ENCODE data around the gene BEAN1. TPM values are rescaled to one million over a fixed set of nuclear protein-coding genes. Genes with fewer than 3 reads are reported as not detected.

The BEAN1 gene
- total and polyA plus RNA-seq, 12 donors = 0.11 to 0.54 (median 0.18) TPM; not detected in 2

DNA sequence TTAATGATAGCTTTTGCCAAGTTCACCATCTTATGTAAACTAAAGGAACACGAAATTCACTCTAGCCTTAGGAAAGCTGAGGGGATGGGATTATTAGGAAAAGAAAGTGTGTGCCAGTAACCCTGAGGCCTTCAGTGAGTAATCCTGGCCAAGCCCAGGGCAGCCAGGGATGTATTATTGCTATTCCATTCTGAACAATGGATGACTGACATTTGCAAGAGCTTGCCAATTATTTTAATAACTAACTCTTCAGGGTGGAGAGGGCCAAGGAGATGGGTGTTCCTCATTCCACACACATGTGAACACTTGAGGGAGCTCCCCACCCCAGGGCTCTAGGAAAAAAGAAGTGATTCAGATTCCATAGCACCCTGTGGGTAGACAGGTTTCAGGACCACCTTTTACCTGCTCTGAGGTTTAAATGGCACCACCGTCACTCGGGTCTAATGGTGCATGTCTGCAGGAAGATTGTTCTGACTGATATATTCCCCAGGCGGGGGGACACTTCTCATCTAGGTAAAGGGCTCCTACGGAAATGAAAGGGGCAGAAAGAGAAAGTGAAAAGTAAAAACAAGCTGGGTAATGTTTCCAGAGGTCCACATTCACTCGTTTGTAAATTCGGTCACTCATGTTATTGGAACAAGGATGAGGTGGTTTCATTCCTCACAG is 81.3 kb downstream of the BEAN1 start:
- DNase-seq = peak in 2 of 7 donors; percentile 9 to 13
- peaks cover 25 to 34% of the 10 kb centered on the region in 2 donors for H3K4me1 ChIP-seq (replicated peaks in 1 of 2)
- 75 to 87% (median 83%) methylated on average over 7 of the region's 7 CpGs for WGBS, 4 donors
- no peaks in the 10 kb centered on the region for H3K9me3 ChIP-seq (replicated peaks in 1 of 3)
- no peaks in the 10 kb centered on the region for H3K27me3 ChIP-seq
- H3K4me3 ChIP-seq = no peak overlapping the region
- TF ChIP-seq, protein P1, sequence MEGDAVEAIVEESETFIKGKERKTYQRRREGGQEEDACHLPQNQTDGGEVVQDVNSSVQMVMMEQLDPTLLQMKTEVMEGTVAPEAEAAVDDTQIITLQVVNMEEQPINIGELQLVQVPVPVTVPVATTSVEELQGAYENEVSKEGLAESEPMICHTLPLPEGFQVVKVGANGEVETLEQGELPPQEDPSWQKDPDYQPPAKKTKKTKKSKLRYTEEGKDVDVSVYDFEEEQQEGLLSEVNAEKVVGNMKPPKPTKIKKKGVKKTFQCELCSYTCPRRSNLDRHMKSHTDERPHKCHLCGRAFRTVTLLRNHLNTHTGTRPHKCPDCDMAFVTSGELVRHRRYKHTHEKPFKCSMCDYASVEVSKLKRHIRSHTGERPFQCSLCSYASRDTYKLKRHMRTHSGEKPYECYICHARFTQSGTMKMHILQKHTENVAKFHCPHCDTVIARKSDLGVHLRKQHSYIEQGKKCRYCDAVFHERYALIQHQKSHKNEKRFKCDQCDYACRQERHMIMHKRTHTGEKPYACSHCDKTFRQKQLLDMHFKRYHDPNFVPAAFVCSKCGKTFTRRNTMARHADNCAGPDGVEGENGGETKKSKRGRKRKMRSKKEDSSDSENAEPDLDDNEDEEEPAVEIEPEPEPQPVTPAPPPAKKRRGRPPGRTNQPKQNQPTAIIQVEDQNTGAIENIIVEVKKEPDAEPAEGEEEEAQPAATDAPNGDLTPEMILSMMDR (IDR thresholded peaks at IDR 0.05) = no peak
- no peak for TF ChIP-seq POLR2A (IDR thresholded peaks at IDR 0.05)
- no peaks in the 10 kb centered on the region for H3K36me3 ChIP-seq (replicated peaks in 1 of 2)
- H3K27ac ChIP-seq = no peak overlapping the region
- intact Hi-C loops (cut with DNase I) = no loop called here

DNA sequence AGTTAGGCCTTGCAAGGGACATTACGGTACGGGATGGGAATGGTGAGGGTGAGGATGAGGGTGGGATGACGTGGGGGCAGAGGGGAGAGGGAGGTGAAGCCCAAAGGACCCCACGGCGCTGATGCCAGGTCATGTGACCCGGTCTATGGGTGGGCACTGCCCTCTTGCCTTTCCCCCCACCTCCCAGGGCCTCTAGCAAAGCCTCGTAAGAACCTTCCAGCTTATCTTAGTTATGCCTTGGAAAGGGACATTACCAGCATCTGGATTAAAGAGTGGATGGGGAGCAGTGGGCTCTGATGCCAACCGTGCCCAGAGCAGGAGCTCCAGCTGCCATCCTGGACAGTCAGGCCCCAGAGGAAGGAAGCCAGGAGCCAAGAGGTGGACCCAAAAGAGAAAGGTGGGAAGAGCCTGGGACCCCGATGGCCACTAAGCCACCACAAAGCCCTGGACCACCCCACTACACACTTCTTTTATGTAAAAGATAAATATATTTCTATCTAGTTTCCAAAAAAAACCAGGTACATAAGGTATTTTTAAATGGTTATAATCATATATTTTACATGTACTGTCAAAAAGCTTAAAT is 81.9 kb downstream of the BEAN1 start:
- DNase-seq = peak in 1 of 7 donors; percentile 16

DNA sequence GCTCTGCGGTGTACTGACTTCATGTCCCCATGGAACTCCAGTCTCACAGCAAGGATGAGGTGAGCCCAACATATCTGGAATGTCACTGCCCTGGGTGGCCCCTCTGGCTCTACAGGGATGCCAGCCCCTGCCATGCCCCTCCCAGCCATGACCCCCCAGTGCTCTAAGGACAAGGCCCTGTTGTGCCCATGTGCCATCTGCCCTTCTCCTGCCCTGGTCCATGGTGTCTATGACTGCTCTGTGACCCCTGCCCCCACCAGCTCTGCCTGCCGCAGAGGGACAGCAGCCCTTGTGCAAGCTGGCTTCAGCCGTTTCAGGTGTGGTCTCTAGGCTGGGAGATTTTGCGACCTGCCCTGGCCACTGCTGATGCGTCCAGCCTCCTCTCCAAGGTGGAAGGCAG is 82.5 kb downstream of the BEAN1 start:
- Histone ChIP-seq H3K27ac (peak overlapping the region in 1 of 5 donors; percentile 13), H3K36me3 (replicated peaks in 1 of 2) (no peaks in the 10 kb centered on the region), H3K9me3 (replicated peaks in 1 of 3) (no peaks in the 10 kb centered on the region), H3K4me3 (no peak overlapping the region), H3K4me1 (replicated peaks in 1 of 2) (peaks cover 25 to 31% of the 10 kb centered on the region in 2 donors), H3K27me3 (no peaks in the 10 kb centered on the region)
- DNase-seq = peak in 2 of 7 donors; percentile 18 to 41
- no peak for TF ChIP-seq POLR2A (IDR thresholded peaks at IDR 0.05)
- TF ChIP-seq, protein P1 (IDR thresholded peaks at IDR 0.05) = no peak
- intact Hi-C loops (cut with DNase I) = no loop called here
- 91 to 100% (median 94%) methylated on average over 1 to 5 of the region's 5 CpGs for WGBS, 4 donors

More for the DNA sequence above, 81.9 kb downstream of the BEAN1 start:
- H3K9me3 ChIP-seq (replicated peaks in 1 of 3) = no peaks in the 10 kb centered on the region
- no peak for TF ChIP-seq POLR2A (IDR thresholded peaks at IDR 0.05)
- TF ChIP-seq, protein P1 (IDR thresholded peaks at IDR 0.05) = no peak
- H3K36me3 ChIP-seq (replicated peaks in 1 of 2) = no peaks in the 10 kb centered on the region
- H3K27ac ChIP-seq = no peak overlapping the region
- H3K27me3 ChIP-seq = no peaks in the 10 kb centered on the region
- intact Hi-C loops (cut with DNase I) = no loop called here
- WGBS, 4 donors = 91 to 96% (median 93%) methylated on average over 8 to 9 of the region's 9 CpGs
- no peak overlapping the region for H3K4me3 ChIP-seq
- H3K4me1 ChIP-seq (replicated peaks in 1 of 2) = peaks cover 25 to 31% of the 10 kb centered on the region in 2 donors

DNA sequence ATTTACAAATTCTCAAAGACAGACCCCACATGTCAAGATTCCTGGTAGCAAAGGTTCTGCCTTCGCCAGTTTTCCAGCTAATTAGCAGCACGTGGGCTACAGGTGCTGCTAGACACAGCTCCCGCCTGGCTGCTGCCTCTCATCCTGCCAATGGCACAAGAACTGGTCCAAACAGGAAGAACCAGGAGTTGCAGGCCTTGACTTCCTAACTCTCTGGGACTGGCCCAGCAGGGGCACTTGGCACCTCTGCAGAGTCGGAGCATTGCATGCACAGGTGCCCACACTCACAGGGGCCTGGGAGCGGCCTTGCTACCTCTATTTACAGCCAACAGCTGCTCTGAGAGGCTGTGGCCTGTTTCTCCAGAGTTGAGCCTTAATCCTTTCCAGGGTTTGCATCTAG is 83.2 kb downstream of the BEAN1 start:
- no peaks in the 10 kb centered on the region for H3K9me3 ChIP-seq (replicated peaks in 1 of 3)
- WGBS, 4 donors = 86 to 98% (median 92%) methylated on average over 4 to 5 of the region's 5 CpGs
- TF ChIP-seq, protein P1 (IDR thresholded peaks at IDR 0.05) = no peak
- no peak for TF ChIP-seq POLR2A (IDR thresholded peaks at IDR 0.05)
- H3K4me3 ChIP-seq = no peak overlapping the region
- no peaks in the 10 kb centered on the region for H3K27me3 ChIP-seq
- intact Hi-C loops (cut with DNase I) = no loop called here
- peak in 2 of 7 donors; percentile 21 to 40 for DNase-seq
- peaks cover 25 to 32% of the 10 kb centered on the region in 2 donors for H3K4me1 ChIP-seq (replicated peaks in 1 of 2)
- H3K27ac ChIP-seq = peak overlapping the region in 3 of 5 donors; percentile 73 to 94 (median 92)
- H3K36me3 ChIP-seq (replicated peaks in 1 of 2) = no peaks in the 10 kb centered on the region

Measured in adrenal gland (tissue), 12 donors.